Raji (cell line): ENCODE data around the gene KIF3B.
A peak's percentile ranks its signal among the peaks of the same experiment; 100 is the strongest.

Experiments used
- POLR2A ChIP-seq: IDR thresholded peaks from 2 replicates; pipeline ENCODE4 v1.6.1; 2011; ENCODE audit warnings: low read depth, low read length, control low read depth; ENCODE audit not compliant: insufficient read depth

The KIF3B gene

GRCh38 chr20:32336918-32337347, 59.5 kb downstream of the KIF3B start:
- no peak for TF ChIP-seq POLR2A

- no peak for TF ChIP-seq POLR2A
Measured at GRCh38 chr20:32337937-32338661, 60.6 kb downstream of the KIF3B start.

- no peak for TF ChIP-seq POLR2A
Measured at GRCh38 chr20:32338665-32339064, 61.2 kb downstream of the KIF3B start.

- TF ChIP-seq POLR2A: no peak
Measured at GRCh38 chr20:32339116-32339515, 61.7 kb downstream of the KIF3B start.

- TF ChIP-seq POLR2A: no peak
Measured at GRCh38 chr20:32343439-32343838, 66.0 kb downstream of the KIF3B start.

GRCh38 chr20:32344835-32345506, 67.5 kb downstream of the KIF3B start:
- no peak for TF ChIP-seq POLR2A

- TF ChIP-seq POLR2A: no peak
Measured at GRCh38 chr20:32348207-32348606, 70.8 kb downstream of the KIF3B start.

- TF ChIP-seq POLR2A: peak; percentile 38; the same call in 1 of the 2 replicates
Measured at GRCh38 chr20:32350421-32350820, 73.0 kb downstream of the KIF3B start.

GRCh38 chr20:32352121-32352720, 74.8 kb downstream of the KIF3B start:
- TF ChIP-seq POLR2A: no peak

- no peak for TF ChIP-seq POLR2A
Measured at GRCh38 chr20:32353848-32354496, 76.5 kb downstream of the KIF3B start.

GRCh38 chr20:32354592-32355416, 77.4 kb downstream of the KIF3B start:
- no peak for TF ChIP-seq POLR2A

GRCh38 chr20:32355417-32355841, 78.0 kb downstream of the KIF3B start:
- peak; percentile 39; the same call in 1 of the 2 replicates for TF ChIP-seq POLR2A

- TF ChIP-seq POLR2A: no peak
Measured at GRCh38 chr20:32356622-32357374, 79.3 kb downstream of the KIF3B start.

- TF ChIP-seq POLR2A: no peak
Measured at GRCh38 chr20:32357375-32357868, 80.0 kb downstream of the KIF3B start.
